ENCODE results near the gene CSF1R. TPM values are rescaled to one million over a fixed set of nuclear protein-coding genes. Genes with fewer than 3 reads are reported as not detected.

CSF1R gene
- total RNA-seq, 1 experiment from 2014 or later: not detected

DNA sequence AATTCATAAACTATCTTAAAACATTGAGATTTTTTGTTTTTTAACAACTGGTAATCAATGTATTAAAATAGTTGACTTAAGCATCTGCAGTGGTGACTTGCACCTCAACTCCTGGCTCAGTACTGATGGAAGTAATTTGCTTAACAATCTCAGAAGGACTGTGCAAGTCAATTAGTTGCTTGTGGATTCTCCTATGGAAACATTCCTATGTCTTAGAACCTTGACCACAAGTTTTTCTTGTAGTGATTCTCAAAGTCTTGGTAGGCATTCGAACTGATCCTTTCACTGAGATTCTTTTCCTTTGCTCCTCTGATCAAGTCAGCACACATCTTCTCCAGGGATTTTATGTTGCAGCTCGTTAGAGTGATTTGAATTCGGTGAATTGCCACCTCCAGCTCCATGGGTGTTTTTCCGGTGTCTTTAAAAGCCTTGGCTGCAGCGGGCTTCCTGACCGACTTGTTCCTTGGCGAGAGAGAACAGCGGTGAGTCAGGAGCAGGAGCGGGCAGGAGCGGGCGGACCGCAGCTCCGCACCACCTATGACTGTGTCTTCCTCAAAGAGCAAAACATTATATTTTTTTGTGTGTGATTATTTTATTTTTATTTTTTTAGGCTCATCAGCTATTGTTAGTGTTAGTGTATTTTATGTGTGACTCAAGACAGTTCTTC, 64.7 kb downstream of the CSF1R start:
- H3K4me1 ChIP-seq (ENCODE audit: low read length): no peaks in the 10 kb centered on the region
- peaks cover 19% of the 10 kb centered on the region for H3K79me2 ChIP-seq (ENCODE audit: low read length)
- H3K36me3 ChIP-seq (ENCODE audit: insufficient read depth, low read length): peaks cover 71% of the 10 kb centered on the region
- no peak overlapping the region for H3K9ac ChIP-seq (ENCODE audit: low read length)
- DNase-seq: no peak
- no peak overlapping the region for H3K27ac ChIP-seq (ENCODE audit: low read length)
- no peaks in the 10 kb centered on the region for H3K27me3 ChIP-seq (ENCODE audit: low read length)
- no peaks in the 10 kb centered on the region for H4K20me1 ChIP-seq (ENCODE audit: insufficient read depth, low read depth, low read length)
- H2AFZ ChIP-seq (ENCODE audit: low read length): no peak overlapping the region
- H3K9me3 ChIP-seq (ENCODE audit: low read length): no peaks in the 10 kb centered on the region
- no peak overlapping the region for H3K4me2 ChIP-seq (ENCODE audit: low read depth, low read length, poor library complexity, severe bottlenecking)
- no peaks in the 10 kb centered on the region for H3K9me2 ChIP-seq (replicated peaks; ENCODE audit: insufficient read depth, low read length)
- no peak overlapping the region for H3K4me3 ChIP-seq (ENCODE audit: low read length)

DNA sequence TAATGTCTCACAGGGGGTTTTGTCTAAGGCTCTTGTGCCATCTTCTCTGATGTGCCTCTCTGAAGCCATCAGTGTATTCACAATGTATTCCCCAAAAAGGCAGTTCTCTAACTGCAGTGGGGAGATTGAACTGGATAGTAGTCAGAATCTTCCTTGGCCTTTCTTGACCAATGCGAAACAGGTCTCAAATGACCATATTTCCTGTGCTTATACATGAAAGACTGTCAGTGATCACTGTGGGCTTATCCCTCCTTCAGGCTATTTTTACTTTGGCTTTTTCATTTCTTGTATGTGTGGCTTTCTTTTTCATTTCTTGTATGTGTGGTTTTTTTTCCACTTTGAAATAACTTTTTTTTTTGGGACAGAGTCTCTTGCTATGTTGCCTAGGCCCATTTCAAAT, 66.1 kb downstream of the CSF1R start:
- H3K4me1 ChIP-seq (ENCODE audit: low read length): no peaks in the 10 kb centered on the region
- H3K79me2 ChIP-seq (ENCODE audit: low read length): peaks cover 33% of the 10 kb centered on the region
- H3K27me3 ChIP-seq (ENCODE audit: low read length): no peaks in the 10 kb centered on the region
- H3K9me3 ChIP-seq (ENCODE audit: low read length): peaks cover 6% of the 10 kb centered on the region; the same call in 1 of the 2 replicates
- no peak overlapping the region for H3K4me3 ChIP-seq (ENCODE audit: low read length)
- H3K4me2 ChIP-seq (ENCODE audit: low read depth, low read length, poor library complexity, severe bottlenecking): no peak overlapping the region
- peaks cover 78% of the 10 kb centered on the region for H3K36me3 ChIP-seq (ENCODE audit: insufficient read depth, low read length)
- H3K9me2 ChIP-seq (replicated peaks; ENCODE audit: insufficient read depth, low read length): no peaks in the 10 kb centered on the region
- DNase-seq: no peak
- H2AFZ ChIP-seq (ENCODE audit: low read length): no peak overlapping the region
- no peak overlapping the region for H3K27ac ChIP-seq (ENCODE audit: low read length)
- no peak overlapping the region for H3K9ac ChIP-seq (ENCODE audit: low read length)
- no peaks in the 10 kb centered on the region for H4K20me1 ChIP-seq (ENCODE audit: insufficient read depth, low read depth, low read length)

DNA sequence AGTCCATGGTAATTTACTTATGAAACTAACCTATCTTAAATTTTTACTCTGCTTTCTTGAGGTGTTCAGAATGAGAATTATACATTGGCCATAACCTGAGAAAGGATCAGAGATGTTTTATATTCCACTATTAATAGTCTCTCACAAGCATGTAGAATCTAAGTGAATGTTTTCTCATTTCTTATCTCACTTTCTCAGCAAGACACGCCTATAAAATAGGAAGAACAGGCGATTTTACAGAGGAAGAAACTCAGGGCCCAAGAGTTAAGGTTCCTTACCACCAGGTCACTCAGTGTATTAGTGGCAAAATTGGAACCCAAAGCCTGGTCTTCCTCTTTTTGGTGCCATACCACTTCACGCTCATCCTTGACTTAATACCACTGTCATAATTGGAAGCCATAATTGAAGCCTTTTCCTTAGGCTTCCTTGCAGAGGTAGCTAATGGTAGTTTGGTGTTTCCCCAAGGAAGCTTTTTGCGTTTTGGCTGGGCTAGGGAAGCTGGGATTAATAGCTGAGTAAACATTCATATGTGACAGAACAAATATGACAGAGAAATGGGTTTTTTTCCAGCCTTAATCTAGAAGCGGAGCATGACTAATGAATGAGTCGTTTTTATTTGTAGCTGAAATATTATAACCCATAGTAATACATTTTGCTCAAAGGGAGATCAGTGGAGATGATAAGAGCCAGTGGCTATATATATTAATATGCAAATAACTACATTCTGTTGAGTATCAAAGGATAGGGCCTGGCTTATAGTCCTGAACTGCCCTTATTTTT, 68.9 kb downstream of the CSF1R start:
- Histone ChIP-seq H4K20me1 (ENCODE audit: insufficient read depth, low read depth, low read length) (no peaks in the 10 kb centered on the region), H3K27ac (ENCODE audit: low read length) (no peak overlapping the region), H3K79me2 (ENCODE audit: low read length) (peaks cover 60% of the 10 kb centered on the region), H3K9me2 (replicated peaks; ENCODE audit: insufficient read depth, low read length) (no peaks in the 10 kb centered on the region), H3K4me3 (ENCODE audit: low read length) (no peak overlapping the region), H3K36me3 (ENCODE audit: insufficient read depth, low read length) (peaks cover 87% of the 10 kb centered on the region), H3K9me3 (ENCODE audit: low read length) (peaks cover 6% of the 10 kb centered on the region; the same call in 1 of the 2 replicates), H3K27me3 (ENCODE audit: low read length) (no peaks in the 10 kb centered on the region), H3K9ac (ENCODE audit: low read length) (no peak overlapping the region), H3K4me2 (ENCODE audit: low read depth, low read length, poor library complexity, severe bottlenecking) (no peak overlapping the region), H2AFZ (ENCODE audit: low read length) (no peak overlapping the region), H3K4me1 (ENCODE audit: low read length) (no peaks in the 10 kb centered on the region)
- DNase-seq: no peak

DNA sequence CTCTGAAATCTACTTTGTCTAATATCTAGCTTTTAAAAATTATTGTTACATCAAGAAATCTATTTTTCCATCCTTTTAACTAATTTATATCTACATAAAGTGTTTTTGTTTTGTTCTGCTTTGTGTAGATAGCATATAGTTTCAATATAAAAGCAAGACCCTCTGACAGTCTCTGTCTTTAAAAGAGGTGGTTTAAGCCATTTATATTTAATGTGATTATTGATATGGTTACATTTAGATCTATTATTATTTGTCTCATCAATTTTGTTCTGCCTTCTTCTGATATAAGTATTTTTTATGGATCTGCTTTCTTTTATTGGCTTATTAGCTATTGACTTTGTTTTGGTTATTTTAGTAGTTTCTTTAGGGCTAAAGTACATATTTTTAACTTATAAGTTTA, 69.8 kb downstream of the CSF1R start:
- Histone ChIP-seq H2AFZ (ENCODE audit: low read length) (no peak overlapping the region), H3K27me3 (ENCODE audit: low read length) (no peaks in the 10 kb centered on the region), H4K20me1 (ENCODE audit: insufficient read depth, low read depth, low read length) (no peaks in the 10 kb centered on the region), H3K27ac (ENCODE audit: low read length) (no peak overlapping the region), H3K9me2 (replicated peaks; ENCODE audit: insufficient read depth, low read length) (no peaks in the 10 kb centered on the region), H3K9me3 (ENCODE audit: low read length) (peaks cover 6% of the 10 kb centered on the region; the same call in 1 of the 2 replicates), H3K4me3 (ENCODE audit: low read length) (no peak overlapping the region), H3K9ac (ENCODE audit: low read length) (no peak overlapping the region), H3K79me2 (ENCODE audit: low read length) (peaks cover 65% of the 10 kb centered on the region), H3K4me1 (ENCODE audit: low read length) (no peaks in the 10 kb centered on the region), H3K36me3 (ENCODE audit: insufficient read depth, low read length) (peaks cover 92% of the 10 kb centered on the region), H3K4me2 (ENCODE audit: low read depth, low read length, poor library complexity, severe bottlenecking) (no peak overlapping the region)
- no peak for DNase-seq

DNA sequence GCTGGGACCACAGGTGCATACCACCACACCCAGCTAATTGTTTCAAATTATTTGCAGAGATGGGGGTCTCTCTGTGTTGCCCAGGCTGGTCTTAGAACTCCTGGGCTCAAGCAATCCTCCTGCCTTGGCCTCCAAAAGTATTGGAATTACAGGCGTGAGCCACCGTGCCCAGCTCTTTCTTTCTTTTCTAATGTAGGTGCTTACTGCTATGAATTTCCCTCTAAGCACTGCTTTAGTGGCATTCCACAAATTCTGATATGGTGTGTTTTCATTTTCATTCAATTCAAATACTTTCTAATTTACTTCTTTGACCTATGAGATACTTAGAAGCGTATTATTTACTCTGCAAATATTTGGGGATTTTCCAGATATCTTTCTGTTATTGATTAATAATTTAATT, 70.9 kb downstream of the CSF1R start:
- Histone ChIP-seq H4K20me1 (ENCODE audit: insufficient read depth, low read depth, low read length) (no peaks in the 10 kb centered on the region), H3K36me3 (ENCODE audit: insufficient read depth, low read length) (peaks cover 95% of the 10 kb centered on the region), H3K79me2 (ENCODE audit: low read length) (peaks cover 72% of the 10 kb centered on the region)

DNA sequence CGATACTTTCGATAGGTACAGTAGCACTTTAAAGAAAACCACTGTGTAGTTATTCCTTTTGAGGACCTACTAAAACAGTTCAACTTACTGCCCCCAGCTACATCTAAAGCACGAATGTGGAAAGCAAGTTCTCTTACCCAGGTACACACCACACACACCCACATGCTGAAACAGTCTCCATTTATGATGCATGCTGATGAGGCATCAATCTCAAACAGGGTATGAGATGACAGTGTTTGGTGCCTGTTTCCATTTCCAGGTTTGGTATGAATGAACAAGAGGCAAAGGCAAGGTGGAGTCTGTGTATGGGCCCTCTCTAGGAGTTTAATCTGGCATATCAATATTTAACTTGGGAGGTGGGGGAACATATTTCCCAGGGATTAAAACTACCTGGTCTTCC, 71.9 kb downstream of the CSF1R start:
- H3K4me3 ChIP-seq (ENCODE audit: low read length): no peak overlapping the region
- no peak overlapping the region for H2AFZ ChIP-seq (ENCODE audit: low read length)
- H3K27me3 ChIP-seq (ENCODE audit: low read length): no peaks in the 10 kb centered on the region
- no peak overlapping the region for H3K27ac ChIP-seq (ENCODE audit: low read length)
- H3K4me1 ChIP-seq (ENCODE audit: low read length): no peaks in the 10 kb centered on the region
- no peak overlapping the region for H3K4me2 ChIP-seq (ENCODE audit: low read depth, low read length, poor library complexity, severe bottlenecking)
- H3K9me3 ChIP-seq (ENCODE audit: low read length): peaks cover 6% of the 10 kb centered on the region; the same call in 1 of the 2 replicates
- H3K9ac ChIP-seq (ENCODE audit: low read length): no peak overlapping the region
- H4K20me1 ChIP-seq (ENCODE audit: insufficient read depth, low read depth, low read length): no peaks in the 10 kb centered on the region
- peaks cover 76% of the 10 kb centered on the region for H3K79me2 ChIP-seq (ENCODE audit: low read length)
- no peak for DNase-seq
- H3K36me3 ChIP-seq (ENCODE audit: insufficient read depth, low read length): peaks cover 95% of the 10 kb centered on the region
- H3K9me2 ChIP-seq (replicated peaks; ENCODE audit: insufficient read depth, low read length): no peaks in the 10 kb centered on the region

More for the DNA sequence above, 70.9 kb downstream of the CSF1R start:
- Histone ChIP-seq H3K9ac (ENCODE audit: low read length) (no peak overlapping the region), H3K27ac (ENCODE audit: low read length) (no peak overlapping the region), H3K9me2 (replicated peaks; ENCODE audit: insufficient read depth, low read length) (no peaks in the 10 kb centered on the region), H3K27me3 (ENCODE audit: low read length) (no peaks in the 10 kb centered on the region), H3K4me1 (ENCODE audit: low read length) (no peaks in the 10 kb centered on the region), H3K4me2 (ENCODE audit: low read depth, low read length, poor library complexity, severe bottlenecking) (no peak overlapping the region), H2AFZ (ENCODE audit: low read length) (no peak overlapping the region), H3K4me3 (ENCODE audit: low read length) (no peak overlapping the region), H3K9me3 (ENCODE audit: low read length) (peaks cover 6% of the 10 kb centered on the region; the same call in 1 of the 2 replicates)
- DNase-seq: no peak

DNA sequence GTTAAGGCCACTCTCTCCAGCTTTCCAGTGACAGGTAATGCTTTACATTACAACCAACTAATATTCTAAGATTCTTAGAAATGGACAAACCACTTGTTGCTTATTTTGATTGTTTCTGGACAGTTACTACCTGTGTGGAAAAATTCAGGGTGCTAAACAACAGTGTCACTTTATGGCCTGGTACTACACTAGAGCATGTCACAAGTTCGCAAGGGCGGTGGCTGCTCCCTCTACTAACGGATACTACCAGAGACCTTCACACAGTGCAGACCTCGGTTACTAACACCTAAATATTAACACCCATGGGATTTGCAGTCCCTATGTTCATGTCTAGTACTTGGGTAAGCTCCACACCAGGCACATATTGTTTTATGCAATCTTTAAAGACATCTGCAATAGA, 72.4 kb downstream of the CSF1R start:
- H3K36me3 ChIP-seq (ENCODE audit: insufficient read depth, low read length): peaks cover 95% of the 10 kb centered on the region
- no peak for DNase-seq

DNA sequence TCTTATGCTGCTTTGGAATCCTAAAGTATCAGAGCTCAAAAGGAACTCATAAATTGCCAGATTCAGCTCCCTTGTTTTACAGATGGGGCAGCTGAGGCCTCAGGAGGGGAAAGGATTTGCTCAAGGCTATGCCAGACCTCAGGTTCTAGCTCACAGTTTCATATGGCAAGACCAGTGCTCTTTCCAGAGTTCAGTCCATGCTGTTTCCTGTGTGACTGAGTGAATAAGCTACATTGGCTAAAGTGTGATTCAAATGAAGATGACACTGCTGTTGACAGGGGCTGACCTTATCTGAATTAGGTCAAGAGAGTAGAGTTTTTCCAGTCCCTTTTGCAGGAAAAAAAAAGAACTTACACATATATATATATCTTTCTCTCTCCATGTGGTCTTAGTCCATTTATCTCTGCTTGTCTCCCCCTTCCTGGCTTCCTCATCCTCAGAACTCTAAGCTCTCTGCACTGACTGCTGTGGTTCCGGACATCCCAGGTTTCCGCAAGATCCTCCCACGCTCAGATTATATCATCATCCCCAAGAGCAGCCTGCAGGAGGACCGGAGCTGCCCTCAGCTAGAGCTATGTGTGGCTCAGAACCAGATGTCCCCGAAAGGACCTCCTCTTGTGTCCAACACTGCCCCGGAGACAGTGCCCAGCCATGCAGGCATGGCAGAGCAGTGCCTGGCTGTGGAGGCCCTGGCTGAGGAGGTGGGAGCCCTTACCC, 76.5 kb downstream of the CSF1R start:
- no peaks in the 10 kb centered on the region for H3K4me1 ChIP-seq (ENCODE audit: low read length)
- no peak for DNase-seq
- no peaks in the 10 kb centered on the region; the same call in 1 of the 2 replicates for H3K9me3 ChIP-seq (ENCODE audit: low read length)
- H3K4me3 ChIP-seq (ENCODE audit: low read length): no peak overlapping the region
- no peak overlapping the region for H3K27ac ChIP-seq (ENCODE audit: low read length)
- no peaks in the 10 kb centered on the region for H3K27me3 ChIP-seq (ENCODE audit: low read length)
- peaks cover 88% of the 10 kb centered on the region for H3K79me2 ChIP-seq (ENCODE audit: low read length)
- peaks cover 85% of the 10 kb centered on the region for H3K36me3 ChIP-seq (ENCODE audit: insufficient read depth, low read length)
- no peak overlapping the region for H3K4me2 ChIP-seq (ENCODE audit: low read depth, low read length, poor library complexity, severe bottlenecking)
- H2AFZ ChIP-seq (ENCODE audit: low read length): no peak overlapping the region
- H4K20me1 ChIP-seq (ENCODE audit: insufficient read depth, low read depth, low read length): 0 out of 2 replicates have a peak, but pooled peaks cover 4% of the 10 kb centered on the region
- H3K9ac ChIP-seq (ENCODE audit: low read length): no peak overlapping the region
- H3K9me2 ChIP-seq (replicated peaks; ENCODE audit: insufficient read depth, low read length): no peaks in the 10 kb centered on the region

More for the DNA sequence above, 72.4 kb downstream of the CSF1R start:
- H4K20me1 ChIP-seq (ENCODE audit: insufficient read depth, low read depth, low read length): no peaks in the 10 kb centered on the region
- peaks cover 81% of the 10 kb centered on the region for H3K79me2 ChIP-seq (ENCODE audit: low read length)
- no peak overlapping the region for H3K4me2 ChIP-seq (ENCODE audit: low read depth, low read length, poor library complexity, severe bottlenecking)
- no peaks in the 10 kb centered on the region for H3K9me2 ChIP-seq (replicated peaks; ENCODE audit: insufficient read depth, low read length)
- H2AFZ ChIP-seq (ENCODE audit: low read length): no peak overlapping the region
- H3K27ac ChIP-seq (ENCODE audit: low read length): no peak overlapping the region
- H3K9me3 ChIP-seq (ENCODE audit: low read length): peaks cover 6% of the 10 kb centered on the region; the same call in 1 of the 2 replicates
- H3K9ac ChIP-seq (ENCODE audit: low read length): no peak overlapping the region
- no peaks in the 10 kb centered on the region for H3K4me1 ChIP-seq (ENCODE audit: low read length)
- H3K4me3 ChIP-seq (ENCODE audit: low read length): no peak overlapping the region
- H3K27me3 ChIP-seq (ENCODE audit: low read length): no peaks in the 10 kb centered on the region

Measured in Karpas-422 (cell line).